Mesendoderm (in vitro differentiated cells): ENCODE results near the gene ZGPAT.

Source experiments
- DNase-seq: peaks from one replicate; pipeline ENCODE4 v3.0.0; 2013
- H2AK5ac ChIP-seq: 2 replicates; pipeline ENCODE4 v1.6.1; 2013; ENCODE audit warnings: low read length, inconsistent platforms
- H2BK120ac ChIP-seq: 2 replicates; pipeline ENCODE4 v1.6.1; 2013; ENCODE audit warnings: low read depth, mild to moderate bottlenecking, low read length, moderate library complexity, mixed read lengths
- H2BK15ac ChIP-seq: replicated peaks from 2 replicates; pipeline ENCODE4 v1.6.1; 2013; ENCODE audit warnings: low read depth, mild to moderate bottlenecking, moderate library complexity
- H2BK5ac ChIP-seq: 2 replicates; pipeline ENCODE4 v1.6.1; 2013; ENCODE audit warnings: low read length, inconsistent platforms
- H3K18ac ChIP-seq: 2 replicates; pipeline ENCODE4 v1.6.1; 2013; ENCODE audit warnings: mild to moderate bottlenecking, low read length, mixed read lengths
- H3K23ac ChIP-seq: one replicate; pipeline ENCODE4 v1.6.1; 2013; ENCODE audit warnings: low read length
- H3K27ac ChIP-seq: 2 replicates; pipeline ENCODE4 v1.5.1; 2013; ENCODE audit warnings: low read depth, mild to moderate bottlenecking, inconsistent platforms, low read length, moderate library complexity
- H3K27me3 ChIP-seq: 2 replicates; pipeline ENCODE4 v1.6.1; 2013; ENCODE audit warnings: low read length, control low read depth, mild to moderate bottlenecking, inconsistent platforms; ENCODE audit not compliant: insufficient read depth, poor library complexity
- H3K36me3 ChIP-seq: 2 replicates; pipeline ENCODE4 v1.6.1; 2013; ENCODE audit warnings: low read length, inconsistent platforms; ENCODE audit not compliant: control insufficient read depth, insufficient read depth
- H3K4ac ChIP-seq: one replicate; pipeline ENCODE4 v1.6.1; 2013; ENCODE audit warnings: low read depth, mild to moderate bottlenecking, low read length, moderate library complexity
- H3K4me1 ChIP-seq: 2 replicates; pipeline ENCODE4 v1.6.1; 2013; ENCODE audit warnings: low read depth, low read length, inconsistent platforms; ENCODE audit not compliant: control insufficient read depth
- H3K4me2 ChIP-seq: 2 replicates; pipeline ENCODE4 v1.6.1; 2013; ENCODE audit warnings: low read length
- H3K4me3 ChIP-seq: 2 replicates; pipeline ENCODE4 v1.5.1; 2013; ENCODE audit warnings: mild to moderate bottlenecking, low read length
- H3K56ac ChIP-seq: one replicate; pipeline ENCODE4 v1.6.1; 2013; ENCODE audit warnings: low read length
- H3K79me1 ChIP-seq: 2 replicates; pipeline ENCODE4 v1.6.1; 2013; ENCODE audit warnings: low read length, inconsistent platforms
- H3K79me2 ChIP-seq: 2 replicates; pipeline ENCODE4 v1.6.1; 2013; ENCODE audit warnings: mild to moderate bottlenecking, low read length; ENCODE audit not compliant: control insufficient read depth, insufficient read depth
- H3K9ac ChIP-seq: 2 replicates; pipeline ENCODE4 v1.6.1; 2013; ENCODE audit warnings: low read length, inconsistent platforms
- H4K5ac ChIP-seq: one replicate; pipeline ENCODE4 v1.6.1; 2013; ENCODE audit warnings: low read length
- H4K8ac ChIP-seq: one replicate; pipeline ENCODE4 v1.6.1; 2013; ENCODE audit warnings: low read depth, mild to moderate bottlenecking, control low read depth, low read length, moderate library complexity
- WGBS: extraction: QIAGEN DNeasy Blood & Tissue Kit; methylation state at CpG from one replicate; pipeline ENCODE4 v1.1.7; 2013; ENCODE audit warnings: low lambda C conversion rate, missing lambda C conversion rate; ENCODE audit not compliant: insufficient coverage; ENCODE audit errors: extremely low coverage; 5-methylcytosine and 5-hydroxymethylcytosine counted together

ZGPAT gene

GRCh38 chr20:63755933-63756647 is 48.3 kb downstream of the ZGPAT start:
- no peak overlapping the region for H3K27ac ChIP-seq
- no peaks in the 10 kb centered on the region for H3K79me1 ChIP-seq

DNA sequence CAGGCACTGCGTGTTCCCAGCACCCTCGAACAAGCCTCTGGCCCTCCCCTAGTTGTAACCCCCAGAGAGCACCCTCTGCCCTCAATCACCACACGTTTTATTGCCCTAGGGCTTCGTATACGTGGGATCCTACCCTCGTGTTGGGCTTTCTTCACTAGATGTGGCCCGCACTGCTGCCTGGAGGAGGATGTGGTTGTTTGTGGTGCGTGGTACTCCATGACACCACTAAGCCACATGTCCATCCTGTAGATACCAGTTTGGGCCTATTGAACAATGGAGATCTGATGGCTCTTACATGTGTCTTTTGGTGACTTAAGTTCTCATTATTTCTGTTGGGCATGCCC is 48.8 kb downstream of the ZGPAT start:
- no peak overlapping the region for H4K8ac ChIP-seq
- H3K4me2 ChIP-seq = no peak overlapping the region
- DNase-seq = no peak
- H3K79me2 ChIP-seq = no peaks in the 10 kb centered on the region
- H2BK15ac ChIP-seq = no peak overlapping the region
- no peaks in the 10 kb centered on the region for H3K4me1 ChIP-seq
- WGBS = no CpG with 5 or more reads among the region's 8 CpGs
- no peak overlapping the region for H2BK5ac ChIP-seq
- no peaks in the 10 kb centered on the region for H3K27me3 ChIP-seq
- no peak overlapping the region for H3K56ac ChIP-seq
- H3K27ac ChIP-seq = no peak overlapping the region
- no peak overlapping the region for H3K4ac ChIP-seq
- no peak overlapping the region for H4K5ac ChIP-seq
- no peak overlapping the region for H3K9ac ChIP-seq
- no peak overlapping the region for H3K23ac ChIP-seq
- H3K36me3 ChIP-seq = no peaks in the 10 kb centered on the region
- H3K18ac ChIP-seq = no peak overlapping the region
- no peak overlapping the region for H2BK120ac ChIP-seq
- H2AK5ac ChIP-seq = no peak overlapping the region
- H3K4me3 ChIP-seq = no peak overlapping the region
- no peaks in the 10 kb centered on the region for H3K79me1 ChIP-seq

More at GRCh38 chr20:63755933-63756647, 48.3 kb downstream of the ZGPAT start:
- H2BK120ac ChIP-seq = no peak overlapping the region
- H3K9ac ChIP-seq = no peak overlapping the region
- H3K23ac ChIP-seq = no peak overlapping the region
- H3K4me1 ChIP-seq = no peaks in the 10 kb centered on the region
- H3K4ac ChIP-seq = no peak overlapping the region
- no peak overlapping the region for H3K56ac ChIP-seq
- DNase-seq = no peak
- H2BK15ac ChIP-seq = no peak overlapping the region
- H3K18ac ChIP-seq = no peak overlapping the region
- H2AK5ac ChIP-seq = no peak overlapping the region
- no peaks in the 10 kb centered on the region for H3K79me2 ChIP-seq
- H3K4me3 ChIP-seq = no peak overlapping the region
- no peak overlapping the region for H4K8ac ChIP-seq
- WGBS = no CpG with 5 or more reads among the region's 18 CpGs
- no peak overlapping the region for H4K5ac ChIP-seq
- no peak overlapping the region for H3K4me2 ChIP-seq
- H2BK5ac ChIP-seq = no peak overlapping the region
- H3K27me3 ChIP-seq = no peaks in the 10 kb centered on the region
- H3K36me3 ChIP-seq = no peaks in the 10 kb centered on the region

DNA sequence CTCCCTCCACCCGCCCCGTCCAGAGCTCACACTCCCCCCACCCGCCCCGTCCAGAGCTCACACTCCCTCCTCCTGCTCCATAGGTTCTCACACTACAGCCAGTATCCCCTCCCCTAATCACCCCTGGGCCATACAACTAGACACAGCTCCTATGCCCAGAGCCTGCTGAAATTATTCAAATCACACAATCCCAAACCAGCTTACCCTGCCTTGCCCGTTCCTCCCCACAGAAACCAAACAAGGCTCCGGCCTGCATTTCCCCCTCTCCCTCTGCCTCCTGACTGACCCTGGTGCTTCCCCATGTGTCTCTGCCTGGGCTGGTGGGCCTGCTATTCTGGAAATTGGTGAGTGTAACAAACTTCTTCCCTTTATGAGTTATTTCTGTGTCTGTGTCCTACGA is 50.3 kb downstream of the ZGPAT start:
- H4K5ac ChIP-seq = no peak overlapping the region
- WGBS = no CpG with 5 or more reads among the region's 7 CpGs
- no peak overlapping the region for H3K18ac ChIP-seq

DNA sequence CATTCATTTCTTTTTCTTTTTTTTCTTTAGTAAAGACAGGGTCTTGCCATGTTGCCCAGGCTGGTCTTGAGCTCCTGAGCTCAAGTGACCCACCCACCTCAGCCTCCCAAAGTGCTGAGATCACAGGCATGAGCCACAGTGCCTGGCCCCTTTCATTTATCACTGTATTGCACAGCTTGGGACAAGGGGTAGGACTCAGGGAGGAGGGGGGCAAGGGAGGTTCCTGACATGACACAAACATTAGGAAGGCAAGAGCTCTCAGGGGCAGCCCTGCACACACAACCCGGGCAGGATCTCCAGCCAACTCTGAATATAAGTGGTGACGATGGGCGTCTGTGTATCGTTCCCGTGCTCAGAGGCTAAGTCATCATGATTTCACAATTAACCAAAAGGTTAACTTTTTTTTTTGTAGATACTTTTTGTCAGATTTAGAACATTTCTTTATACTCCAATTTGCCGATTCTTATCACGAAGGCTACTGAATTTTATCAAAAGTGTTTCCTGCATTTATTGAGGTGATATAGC is 51.6 kb downstream of the ZGPAT start:
- Histone ChIP-seq H3K4me3 (no peak overlapping the region), H3K4me1 (no peaks in the 10 kb centered on the region), H3K4ac (no peak overlapping the region), H3K79me2 (no peaks in the 10 kb centered on the region), H3K4me2 (no peak overlapping the region), H3K56ac (no peak overlapping the region), H2AK5ac (no peak overlapping the region), H3K27me3 (no peaks in the 10 kb centered on the region), H3K36me3 (no peaks in the 10 kb centered on the region), H2BK15ac (no peak overlapping the region), H3K18ac (no peak overlapping the region), H3K23ac (no peak overlapping the region), H4K5ac (no peak overlapping the region), H2BK120ac (no peak overlapping the region), H4K8ac (no peak overlapping the region), H3K9ac (no peak overlapping the region), H3K27ac (no peak overlapping the region), H3K79me1 (no peaks in the 10 kb centered on the region), H2BK5ac (no peak overlapping the region)
- whole genome bisulfite sequencing = no CpG with 5 or more reads among the region's 7 CpGs
- no peak for DNase-seq

More for the DNA sequence above, 50.3 kb downstream of the ZGPAT start:
- Histone ChIP-seq H4K8ac (no peak overlapping the region), H2AK5ac (no peak overlapping the region), H3K9ac (no peak overlapping the region), H3K79me2 (no peaks in the 10 kb centered on the region), H3K4me1 (no peaks in the 10 kb centered on the region), H2BK15ac (no peak overlapping the region), H3K27ac (no peak overlapping the region), H3K36me3 (no peaks in the 10 kb centered on the region), H3K4me3 (no peak overlapping the region), H3K79me1 (no peaks in the 10 kb centered on the region), H3K56ac (no peak overlapping the region), H3K27me3 (no peaks in the 10 kb centered on the region), H3K23ac (no peak overlapping the region), H3K4ac (no peak overlapping the region), H3K4me2 (no peak overlapping the region), H2BK120ac (no peak overlapping the region), H2BK5ac (no peak overlapping the region)
- DNase-seq = no peak

DNA sequence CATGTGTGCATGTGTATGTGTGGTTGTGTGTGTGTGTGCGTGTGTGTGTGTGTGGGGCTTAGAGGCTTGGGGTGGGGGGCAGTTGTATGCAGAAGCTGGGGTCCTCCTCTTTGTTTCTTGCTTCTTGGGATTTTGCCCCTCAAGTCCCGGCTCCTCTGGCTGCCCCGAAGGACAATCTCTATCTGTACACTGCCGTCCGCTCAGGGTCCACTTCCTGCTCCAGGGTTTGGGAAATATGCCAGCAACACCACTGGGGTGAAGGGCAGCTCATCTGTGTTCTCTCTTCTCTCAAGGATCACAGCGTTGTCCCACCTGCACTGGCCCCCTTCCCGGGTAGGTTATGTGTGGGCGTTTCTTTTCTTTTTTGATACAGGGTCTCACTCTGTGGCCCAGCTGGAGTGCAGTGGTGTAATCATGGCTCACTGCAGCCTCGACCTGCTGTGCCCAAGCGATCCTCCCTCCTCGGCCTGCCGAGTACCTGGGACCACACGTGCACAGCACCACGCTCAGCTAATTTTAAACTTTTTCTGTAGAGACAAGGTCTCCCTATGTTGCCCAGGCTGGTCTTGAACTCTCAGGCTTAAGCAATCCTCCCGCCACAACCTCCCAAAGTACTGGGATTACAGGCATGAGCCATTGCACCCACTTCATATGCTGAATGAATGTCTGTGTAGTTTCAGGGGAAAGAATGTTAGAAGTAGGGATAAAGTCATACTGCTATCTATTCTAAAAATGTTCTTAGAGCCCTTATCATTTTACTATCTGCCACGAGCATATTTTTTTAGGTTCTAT is 57.4 kb downstream of the ZGPAT start:
- no peaks in the 10 kb centered on the region for H3K79me1 ChIP-seq
- H3K27me3 ChIP-seq = no peaks in the 10 kb centered on the region
- H4K5ac ChIP-seq = no peak overlapping the region
- H3K79me2 ChIP-seq = no peaks in the 10 kb centered on the region
- H3K18ac ChIP-seq = no peak overlapping the region
- no peak overlapping the region for H3K56ac ChIP-seq
- no peak for DNase-seq
- WGBS = no CpG with 5 or more reads among the region's 16 CpGs
- no peak overlapping the region for H3K27ac ChIP-seq
- H3K4ac ChIP-seq = no peak overlapping the region
- no peak overlapping the region for H2AK5ac ChIP-seq
- H3K4me3 ChIP-seq = no peak overlapping the region
- no peak overlapping the region for H2BK5ac ChIP-seq
- H3K23ac ChIP-seq = no peak overlapping the region
- H3K4me1 ChIP-seq = no peaks in the 10 kb centered on the region
- no peak overlapping the region for H4K8ac ChIP-seq
- H2BK15ac ChIP-seq = no peak overlapping the region
- no peaks in the 10 kb centered on the region for H3K36me3 ChIP-seq
- H3K4me2 ChIP-seq = no peak overlapping the region
- no peak overlapping the region for H3K9ac ChIP-seq
- no peak overlapping the region for H2BK120ac ChIP-seq
